NCI-H1092 (cell line): ENCODE measurements around the gene EPB41L4B.
"Not testable (repeated sequence)": the region's sequence is repeated elsewhere in the genome, so short reads cannot be mapped to it uniquely, and the experiment has no call there.

Experiments
- DNase-seq: peaks from one replicate; lab custom pipeline; 2025; lab: John Stamatoyannopoulos, UW

Gene EPB41L4B

DNA sequence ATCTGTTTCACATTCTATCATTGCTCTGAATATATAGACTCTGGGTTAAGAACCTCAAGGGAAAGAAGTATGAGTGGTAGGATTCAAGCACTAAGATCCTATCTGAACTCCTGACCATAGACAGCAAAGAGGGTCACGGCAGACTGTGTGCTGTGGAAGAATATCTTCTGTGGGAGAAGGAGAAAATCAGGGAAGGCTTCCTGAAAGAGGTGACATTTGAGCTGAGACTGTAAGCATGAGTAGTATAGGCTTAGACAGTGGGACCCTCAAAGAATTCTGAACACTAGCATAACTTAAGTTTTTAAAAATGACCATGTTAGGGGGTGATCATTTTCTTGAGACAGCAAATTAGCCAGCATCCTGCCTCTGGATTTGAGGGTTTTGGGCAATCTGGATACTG lies 157.7 kb downstream of the EPB41L4B start:
- DNase-seq, result no peak

DNA sequence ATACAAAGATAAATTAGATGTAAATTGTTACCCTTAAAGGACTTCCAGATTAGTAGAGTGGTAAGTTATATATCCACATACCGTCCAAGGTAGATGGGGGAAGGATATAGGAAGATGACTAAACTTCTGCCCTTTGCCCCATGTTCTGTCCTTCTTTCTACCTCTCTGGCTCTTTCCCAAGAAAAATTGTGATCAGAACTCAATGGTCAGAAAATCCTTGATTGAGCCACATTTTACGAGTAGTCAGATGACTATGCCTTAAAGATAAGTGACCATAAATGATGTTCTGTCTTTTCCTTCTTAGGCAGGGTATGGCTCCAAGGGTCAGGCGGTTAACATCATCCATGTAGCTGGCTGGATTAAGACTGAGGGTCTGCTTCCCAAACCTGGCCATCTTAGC lies 158.2 kb downstream of the EPB41L4B start:
- no peak for DNase-seq

DNA sequence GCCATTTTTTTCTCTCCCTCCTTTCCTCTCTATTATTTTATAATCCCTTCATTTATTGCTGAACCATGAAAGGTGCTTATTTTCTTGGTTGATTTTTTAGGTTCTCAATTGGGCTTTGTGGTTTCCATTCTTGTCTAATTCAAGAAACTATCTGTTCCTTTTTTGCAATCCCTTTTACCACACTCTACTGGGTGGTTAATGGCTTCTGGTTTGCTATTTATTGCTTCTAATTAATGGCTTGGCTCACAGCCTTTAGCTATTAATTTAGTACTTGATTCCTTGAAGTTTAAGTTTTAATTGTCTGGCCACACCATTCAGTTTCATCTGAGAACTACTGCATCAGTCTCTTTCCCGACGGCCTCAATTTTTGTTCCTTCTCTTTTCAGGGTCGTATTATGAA lies 159.4 kb downstream of the EPB41L4B start:
- DNase-seq, result no peak

DNA sequence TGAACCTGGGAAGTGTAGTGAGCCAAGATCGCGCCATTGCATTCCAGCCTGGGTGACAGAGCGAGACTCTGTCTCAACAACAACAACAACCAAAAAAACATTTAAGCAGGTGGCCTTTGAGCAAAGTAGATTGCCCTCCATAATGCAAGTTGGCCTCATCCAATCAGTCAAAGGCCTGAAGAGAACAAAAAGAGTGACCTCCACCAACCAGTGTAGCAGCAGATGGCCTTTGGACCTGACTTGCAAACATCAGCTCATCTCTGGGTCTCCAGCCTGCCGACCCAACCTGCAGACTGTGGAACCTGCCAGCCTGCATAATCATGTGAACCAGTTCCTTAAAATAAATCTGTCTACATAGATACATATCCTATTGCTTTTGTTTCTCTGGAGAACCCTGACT lies 161.3 kb downstream of the EPB41L4B start:
- DNase-seq, result no peak

DNA sequence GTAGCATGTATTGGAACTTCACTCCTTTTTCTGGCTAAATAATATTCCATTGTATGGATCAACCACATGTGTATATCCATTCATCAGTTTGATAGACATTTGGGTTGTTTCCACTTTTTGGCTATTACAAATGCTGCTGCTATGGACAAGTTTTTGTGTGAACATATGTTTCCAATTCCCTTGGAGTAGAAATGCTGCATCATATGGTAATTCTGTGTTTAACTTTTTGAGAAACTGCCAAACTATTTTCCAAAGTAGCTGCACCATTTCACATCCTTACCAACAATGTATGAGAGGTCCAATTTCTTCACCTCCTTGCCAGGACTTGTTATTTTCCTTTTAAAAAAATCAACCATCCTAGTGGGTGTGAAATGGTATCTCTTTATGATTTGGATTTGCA lies 162.2 kb downstream of the EPB41L4B start:
- DNase-seq, result no peak

DNA sequence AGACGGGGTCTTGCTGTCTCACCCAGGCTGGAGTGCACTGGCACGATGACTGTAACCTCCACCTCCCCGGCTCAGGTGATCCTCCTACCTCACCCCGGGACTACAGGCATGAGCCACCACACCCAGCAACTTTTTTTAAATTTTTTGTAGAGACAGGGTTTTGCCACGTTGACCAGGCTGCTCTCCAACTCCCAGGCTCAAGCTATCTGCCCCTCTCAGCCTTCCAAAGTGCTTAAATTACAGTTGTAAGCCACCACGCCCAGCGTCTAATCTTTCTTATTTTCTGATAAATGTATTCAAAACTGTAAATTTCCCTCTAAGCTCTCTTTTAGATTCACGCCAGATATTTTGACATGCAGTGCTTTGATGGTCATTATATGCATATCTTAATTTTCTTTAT lies 164.2 kb downstream of the EPB41L4B start:
- no peak for DNase-seq

DNA sequence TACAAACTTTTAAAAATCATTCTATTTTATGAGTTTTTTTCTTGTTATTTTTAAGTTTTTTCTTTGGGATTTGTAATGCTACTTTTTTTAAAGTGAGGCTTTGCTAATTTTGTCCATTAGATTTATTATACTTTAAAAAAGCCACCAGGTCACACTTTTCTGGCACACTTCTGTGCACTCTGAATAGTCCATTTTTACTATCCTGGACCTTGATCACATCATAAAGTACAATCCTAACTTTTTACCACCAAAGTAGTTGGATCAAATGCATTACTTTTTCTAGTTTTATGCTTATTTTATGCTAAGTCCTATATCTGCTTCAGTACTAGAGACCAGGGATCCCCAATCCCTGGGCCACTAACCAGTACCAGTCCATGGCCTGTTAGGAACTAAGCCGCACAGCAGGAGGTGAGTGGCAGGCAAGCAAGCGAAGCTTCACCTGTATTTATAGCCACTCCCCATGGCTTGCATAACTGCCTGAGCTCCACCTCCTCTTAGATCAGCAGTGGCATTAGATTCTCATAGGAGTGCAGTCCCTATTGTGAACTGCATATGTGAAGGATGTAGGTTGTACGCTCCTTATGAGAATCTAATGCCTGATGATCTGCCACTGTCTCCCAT lies 169.8 kb downstream of the EPB41L4B start:
- no peak for DNase-seq

DNA sequence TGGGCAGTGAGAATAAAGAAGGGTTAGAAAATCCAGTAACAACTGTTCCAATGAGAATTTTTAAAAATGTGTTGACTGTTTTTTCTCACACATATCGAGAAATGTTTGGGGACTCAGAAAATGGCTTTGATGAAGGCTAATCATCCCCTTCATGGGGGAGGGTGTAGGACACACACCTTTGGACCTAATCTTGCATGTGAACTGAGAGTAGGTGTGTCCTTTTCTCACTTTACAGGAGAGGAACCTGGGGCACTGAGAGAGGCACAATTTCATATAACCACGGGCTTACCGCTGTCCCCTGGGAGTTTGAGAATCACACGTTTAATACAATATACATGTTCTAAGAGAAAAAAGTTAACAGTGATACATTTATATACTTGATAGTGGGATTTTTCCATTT lies 171.1 kb downstream of the EPB41L4B start:
- no peak for DNase-seq

DNA sequence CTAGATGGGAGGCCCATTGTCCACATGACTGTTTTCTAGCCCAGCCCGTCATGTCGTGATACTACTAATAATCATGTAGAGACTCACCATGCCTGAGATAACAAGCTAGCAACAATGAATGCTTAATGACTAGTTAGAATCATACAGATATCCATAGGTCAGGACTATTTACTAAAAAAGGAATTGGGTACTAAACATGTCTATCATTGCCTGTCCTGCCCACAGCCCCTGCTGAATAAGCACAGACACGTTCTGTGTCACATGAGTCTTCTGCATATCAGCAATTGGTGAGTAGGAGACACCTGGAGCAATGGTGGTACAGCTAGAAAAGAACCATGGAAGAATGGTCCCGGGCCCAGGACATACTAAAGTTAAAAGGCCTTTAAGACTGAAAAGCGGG lies 171.8 kb downstream of the EPB41L4B start:
- no peak for DNase-seq

DNA sequence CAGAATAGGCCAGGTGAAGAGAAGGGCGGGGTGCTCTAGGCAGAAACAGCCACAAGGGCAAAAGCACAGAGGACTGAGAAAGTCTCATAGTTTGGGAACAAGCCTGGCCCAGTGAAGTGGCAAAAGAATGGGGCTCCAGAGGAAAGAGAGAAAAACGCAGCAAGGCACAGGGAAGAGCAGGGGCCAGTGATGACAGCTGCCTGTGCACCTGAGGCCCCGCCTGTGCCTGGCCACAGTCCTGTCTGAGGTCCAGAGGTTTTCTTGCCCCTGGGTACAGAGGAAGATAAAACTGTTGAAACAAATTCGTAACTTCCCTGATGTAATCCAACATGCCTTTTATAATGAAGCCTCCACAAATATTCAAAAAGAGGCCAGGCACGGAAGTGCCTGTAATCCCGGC lies 175.8 kb downstream of the EPB41L4B start:
- DNase-seq, result no peak

DNA sequence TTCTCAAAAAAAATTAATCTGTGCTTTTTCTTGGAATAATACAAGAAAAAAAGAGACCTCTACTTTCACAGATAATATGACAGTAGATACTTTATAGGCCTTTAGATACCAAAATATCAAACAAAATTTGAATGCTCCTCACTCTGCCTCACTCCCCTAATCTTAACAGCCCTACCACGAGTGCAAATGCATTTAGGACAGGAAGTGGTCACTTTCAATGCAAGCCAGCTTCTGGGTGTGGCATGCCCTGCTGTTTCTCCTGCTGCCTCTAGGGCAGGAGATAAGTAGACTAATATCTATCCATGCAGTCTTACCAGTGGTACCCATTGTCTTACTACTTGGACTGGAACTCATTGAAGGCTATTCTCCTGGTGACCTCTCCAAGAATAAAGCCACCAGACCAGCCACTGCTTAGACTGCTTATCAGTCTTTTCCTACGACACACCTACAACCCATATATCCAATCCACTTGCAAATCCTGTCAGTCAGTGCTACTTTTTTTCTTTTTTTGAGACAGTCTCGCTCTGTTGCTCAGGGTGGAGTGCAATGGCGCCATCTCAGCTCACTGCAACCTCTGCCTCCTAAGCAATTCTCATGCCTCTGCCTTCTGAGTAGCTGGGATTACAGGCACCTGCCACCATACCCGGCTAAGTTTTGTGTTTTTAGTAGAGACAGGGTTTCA lies 176.8 kb downstream of the EPB41L4B start:
- no peak for DNase-seq

DNA sequence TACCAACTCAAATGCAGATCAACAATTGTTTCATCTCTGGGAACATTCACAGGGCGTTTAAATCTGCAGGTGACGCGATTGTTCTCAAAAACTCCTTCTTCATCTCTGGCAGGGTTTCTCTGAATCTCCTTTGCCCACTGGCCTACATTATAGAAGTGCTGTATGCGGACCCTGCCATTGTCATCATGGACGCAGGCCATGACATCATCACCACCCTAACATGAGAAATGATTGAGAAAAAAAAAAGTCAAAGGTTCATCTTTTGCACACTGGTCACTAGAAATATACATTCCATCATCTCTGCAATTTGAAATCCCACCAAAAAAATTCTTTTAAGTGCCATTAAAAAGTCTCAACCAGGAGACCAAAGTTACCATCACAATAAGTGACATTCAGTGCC lies 179.5 kb downstream of the EPB41L4B start:
- no peak for DNase-seq

DNA sequence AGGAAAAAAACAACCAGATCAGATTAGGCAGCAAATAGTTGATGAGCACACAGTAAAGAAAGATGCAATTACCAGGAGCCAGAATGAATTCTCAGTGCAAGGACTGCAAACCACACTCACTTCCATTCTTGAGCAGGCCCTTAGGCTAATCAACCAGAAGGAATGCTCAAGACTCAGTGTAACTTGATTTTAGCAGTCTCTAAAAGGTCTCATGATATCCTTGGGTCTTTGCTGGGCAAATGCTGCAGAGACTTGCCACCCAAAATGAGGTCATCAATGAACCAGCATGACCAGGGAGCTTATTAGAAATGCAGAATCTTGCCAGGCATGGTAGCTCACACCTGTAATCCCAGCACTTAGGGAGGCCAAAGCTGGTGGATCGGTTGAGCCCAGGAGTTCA lies 181.0 kb downstream of the EPB41L4B start:
- no peak for DNase-seq

DNA sequence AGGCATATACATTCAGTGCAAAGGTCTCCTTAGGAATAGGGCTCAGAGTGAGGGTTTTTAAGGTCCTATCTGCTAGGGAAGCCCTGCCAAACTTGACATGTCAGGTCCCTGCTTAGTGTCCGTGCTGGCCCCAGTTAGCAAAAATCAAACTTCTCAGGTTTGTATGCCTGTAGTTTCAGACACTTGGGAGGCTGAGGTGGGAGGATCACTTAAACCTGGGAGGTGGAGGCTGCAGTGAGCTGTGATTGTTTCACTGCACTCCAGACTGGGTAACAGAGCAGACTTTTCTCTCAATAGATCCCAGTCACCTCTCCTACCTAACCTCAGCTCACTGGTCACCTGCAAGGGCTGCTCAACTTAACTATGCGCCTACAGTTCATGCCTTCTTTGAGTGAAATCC lies 182.4 kb downstream of the EPB41L4B start:
- no peak for DNase-seq

DNA sequence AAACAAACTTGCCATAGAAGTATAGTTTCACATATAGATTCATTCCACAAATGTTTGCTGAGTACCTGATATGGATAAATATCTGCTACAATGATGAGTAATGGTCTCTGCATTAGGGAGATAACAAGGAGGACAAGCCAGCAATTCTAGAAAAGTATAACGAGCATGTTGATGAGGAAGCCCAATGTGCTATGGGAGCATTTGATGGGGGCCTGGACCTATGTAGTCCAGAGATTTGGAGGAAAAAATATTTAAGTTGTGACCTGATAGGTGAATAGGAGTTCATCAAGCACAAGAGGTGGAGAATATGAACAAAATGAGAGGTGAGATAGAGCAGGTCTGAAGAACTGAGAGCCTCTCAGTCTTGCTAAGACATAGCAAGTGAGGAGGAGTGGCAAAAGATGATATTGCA lies 186.7 kb downstream of the EPB41L4B start:
- no peak for DNase-seq

DNA sequence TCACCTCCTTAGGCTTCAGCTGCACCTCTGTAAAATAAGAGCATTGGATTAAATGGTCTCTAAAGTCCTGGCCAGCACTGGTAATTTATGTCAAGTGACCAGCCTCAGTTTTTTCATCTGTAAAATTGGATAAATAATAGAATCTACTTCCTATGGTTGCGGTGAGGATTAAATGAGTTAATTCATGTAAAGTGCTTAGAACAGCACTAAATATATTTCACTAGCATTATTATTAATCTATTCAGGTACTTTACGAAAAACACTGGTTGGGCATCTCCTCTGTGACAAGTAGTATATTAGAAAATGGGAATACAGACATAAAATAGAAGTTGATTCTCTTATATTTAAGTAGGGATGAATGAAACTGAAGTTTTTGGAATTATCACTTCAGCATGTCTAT lies 187.3 kb downstream of the EPB41L4B start:
- no peak for DNase-seq

DNA sequence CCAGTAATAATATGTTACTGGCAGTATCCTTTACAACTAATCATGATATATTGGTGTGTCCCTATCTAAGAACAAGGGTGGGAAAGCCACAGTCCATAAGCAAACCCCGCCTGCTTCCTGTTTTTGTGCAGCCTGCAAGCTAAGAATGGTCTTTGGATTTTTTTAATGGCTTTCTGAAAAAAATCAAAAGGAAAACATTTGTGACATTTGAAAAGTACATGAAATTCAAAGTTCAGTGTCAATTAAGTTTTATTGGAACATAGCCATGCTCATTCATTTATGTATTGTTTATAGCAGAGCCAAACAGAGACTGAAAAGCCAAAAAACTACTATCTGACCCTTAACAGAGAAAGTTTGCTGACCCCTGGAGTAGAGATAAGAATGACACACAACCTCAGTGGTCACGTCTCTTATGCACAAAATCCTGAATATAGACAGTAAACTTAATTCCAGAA lies 188.3 kb downstream of the EPB41L4B start:
- no peak for DNase-seq

DNA sequence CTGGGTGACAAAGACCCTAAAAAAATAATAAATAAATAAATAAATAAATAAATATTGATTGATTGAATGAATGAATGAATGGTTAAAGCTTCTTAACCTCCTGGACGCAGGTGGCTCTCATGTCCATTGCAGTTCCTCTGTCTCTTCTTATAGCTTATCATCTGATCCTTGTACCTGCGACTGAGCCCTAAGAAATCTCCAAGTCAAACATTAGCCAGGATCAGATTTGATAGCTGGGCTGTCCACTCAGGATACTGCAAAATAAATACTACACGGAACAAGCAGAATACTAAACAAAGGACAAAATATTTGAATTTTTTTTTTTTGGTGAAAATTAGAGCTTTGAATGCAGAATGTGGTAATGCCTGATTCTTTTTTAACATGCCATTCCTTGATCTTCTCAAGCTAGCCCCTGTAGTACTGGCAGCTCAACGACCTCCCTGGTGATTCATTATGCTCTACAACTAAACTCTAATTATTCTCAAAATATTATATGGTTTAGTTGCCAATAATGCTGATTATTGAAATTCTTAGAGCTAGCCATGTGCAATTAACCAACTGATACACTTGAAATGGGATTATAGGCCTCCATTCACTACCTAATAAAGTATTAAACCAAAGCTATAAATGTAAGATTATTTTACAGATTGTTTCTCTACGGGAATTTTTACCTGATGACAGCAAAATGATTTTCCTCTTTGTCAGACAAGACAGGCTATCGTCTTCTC lies 191.2 kb downstream of the EPB41L4B start:
- DNase-seq, result no peak

DNA sequence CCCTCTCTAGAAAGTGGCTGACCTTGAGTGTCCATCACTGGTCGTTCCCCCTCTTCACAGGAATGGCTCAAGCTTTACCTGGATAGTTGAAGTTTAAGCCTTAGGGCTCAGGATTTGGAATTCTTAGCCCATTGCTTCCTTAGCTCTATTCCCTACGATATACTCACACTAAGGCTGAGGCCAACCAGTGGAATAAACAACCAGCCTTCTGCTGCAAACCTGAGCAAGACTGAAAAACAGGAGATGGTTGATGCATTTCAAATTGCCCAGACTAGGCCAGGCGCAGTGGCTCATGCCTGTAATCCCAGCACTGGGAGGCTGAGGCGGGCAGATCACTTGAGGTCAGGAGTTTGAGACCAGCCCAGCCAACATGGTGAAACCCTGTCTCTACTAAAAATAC lies 194.2 kb downstream of the EPB41L4B start:
- DNase-seq, result not testable (repeated sequence)

DNA sequence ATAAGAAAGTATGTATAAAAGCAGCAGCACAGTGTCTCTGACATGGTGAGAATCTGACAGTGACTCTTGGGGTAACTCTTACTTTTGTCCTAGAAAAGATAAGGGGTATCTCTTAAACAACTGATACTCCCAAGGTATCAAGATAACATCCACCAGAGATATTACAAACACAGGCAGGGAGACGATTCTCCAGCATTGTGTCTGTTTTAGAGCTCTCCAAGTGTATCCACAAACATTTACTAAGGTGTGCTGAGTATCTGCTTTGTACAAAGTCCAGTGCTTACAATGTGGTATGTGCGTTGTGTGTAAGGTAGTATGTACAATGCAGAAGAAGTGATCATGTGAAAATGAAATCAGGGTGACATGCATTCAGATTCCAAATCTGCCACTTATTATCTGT lies 196.7 kb downstream of the EPB41L4B start:
- no peak for DNase-seq

DNA sequence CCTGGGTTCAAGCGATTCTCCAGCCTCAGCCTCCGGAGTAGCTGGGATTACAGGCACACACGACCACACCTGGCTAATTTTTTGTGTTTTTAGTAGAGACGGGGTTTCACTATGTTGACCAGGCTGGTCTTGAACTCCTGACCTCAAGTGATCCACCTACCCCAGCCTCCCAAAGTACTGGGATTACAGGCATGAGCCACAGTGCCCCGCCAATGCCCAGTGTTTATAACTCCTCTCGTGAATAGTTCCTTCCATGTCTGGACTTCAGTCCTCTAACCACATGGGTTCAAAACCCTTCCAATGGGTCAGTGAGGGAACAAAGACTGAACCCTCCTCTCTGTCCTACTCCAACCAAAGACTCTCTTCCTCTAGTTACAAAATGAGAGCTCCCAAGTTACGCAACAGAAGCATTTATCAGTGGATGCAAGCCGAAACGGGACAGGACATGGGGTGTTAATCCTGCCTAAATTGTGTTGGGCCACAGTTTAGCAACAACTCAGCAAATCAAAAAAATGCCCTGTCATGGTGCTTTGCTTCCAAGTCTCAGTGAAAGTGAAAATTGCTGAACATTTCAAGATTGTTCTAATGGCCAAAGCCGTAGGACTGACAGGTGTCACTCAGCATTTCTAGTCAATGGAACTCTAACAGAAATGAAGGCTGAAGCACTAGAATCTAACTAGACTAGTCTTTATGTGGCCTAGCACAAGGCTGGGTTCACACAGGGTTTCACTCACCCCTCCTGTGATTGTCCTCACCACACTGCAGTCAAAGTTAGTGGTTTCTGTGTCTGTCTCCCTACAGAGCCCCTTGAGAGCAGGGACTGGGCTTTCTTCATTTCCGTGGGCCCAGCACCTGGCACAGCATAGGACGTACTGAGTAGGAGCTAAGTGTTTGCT lies 197.9 kb downstream of the EPB41L4B start:
- DNase-seq, result no peak
